ENCODE data around the gene DCDC2C.

DCDC2C gene

GRCh38 chr2:3847397-3848052 is 144.2 kb downstream of the DCDC2C start:
- no peak for DNase-seq

- no peak for DNase-seq
These were observed 145.4 kb downstream of the DCDC2C start for GRCh38 chr2:3848776-3849175.

GRCh38 chr2:3849213-3849612 is 145.8 kb downstream of the DCDC2C start:
- no peak for DNase-seq

GRCh38 chr2:3857576-3857975 is 154.2 kb downstream of the DCDC2C start:
- DNase-seq, result no peak

GRCh38 chr2:3864943-3865865 is 161.8 kb downstream of the DCDC2C start:
- DNase-seq, result no peak

GRCh38 chr2:3867469-3867868 is 164.1 kb downstream of the DCDC2C start:
- DNase-seq, result no peak

GRCh38 chr2:3868012-3868805 is 164.8 kb downstream of the DCDC2C start:
- no peak for DNase-seq

GRCh38 chr2:3870222-3870621 is 166.8 kb downstream of the DCDC2C start:
- DNase-seq, result no peak

GRCh38 chr2:3871002-3871401 is 167.6 kb downstream of the DCDC2C start:
- DNase-seq, result no peak

GRCh38 chr2:3872451-3872850 is 169.1 kb downstream of the DCDC2C start:
- no peak for DNase-seq

- DNase-seq, result no peak
These were observed 170.5 kb downstream of the DCDC2C start for GRCh38 chr2:3873899-3874298.

- no peak for DNase-seq
These were observed 172.8 kb downstream of the DCDC2C start for GRCh38 chr2:3876221-3876620.

GRCh38 chr2:3876685-3877084 is 173.3 kb downstream of the DCDC2C start:
- DNase-seq, result no peak

GRCh38 chr2:3885629-3886628 is 182.6 kb downstream of the DCDC2C start:
- DNase-seq, result no peak

- DNase-seq, result no peak
These were observed 191.6 kb downstream of the DCDC2C start for GRCh38 chr2:3895021-3895420.

Measured in stimulated activated naive CD4-positive, alpha-beta T cell treated with Interleukin-2 at 50 U/mL for 16 hours (primary cell).